Brain microvascular endothelial cell (primary cell): ENCODE data around the gene KRTAP10-12.

ENCODE experiments used
- DNase-seq: peaks from one replicate; pipeline ENCODE4 v3.0.0-alpha.2; 2020
- H3K27ac ChIP-seq: fragments of 250-450 bp; sonication (Bioruptor Pico); 2 replicates; pipeline ENCODE4 v1.5.1; 2020; ENCODE audit warnings: mild to moderate bottlenecking, moderate library complexity
- H3K27me3 ChIP-seq: fragments of 250-450 bp; sonication (Bioruptor Pico); replicated peaks from 2 replicates; pipeline ENCODE4 v1.5.1; 2020; ENCODE audit warnings: mild to moderate bottlenecking
- H3K36me3 ChIP-seq: fragments of 250-450 bp; sonication (Bioruptor Pico); replicated peaks from 2 replicates; pipeline ENCODE4 v1.5.1; 2020; ENCODE audit warnings: mild to moderate bottlenecking
- H3K4me3 ChIP-seq: 2 replicates; pipeline ENCODE4 v1.5.1; 2011; ENCODE audit warnings: low read depth, mild to moderate bottlenecking, control low read depth, low read length, moderate library complexity
- in situ Hi-C: cut with HindIII; loops from 2 replicates; pipeline ENCODE4 v1.10.0; 2017; ENCODE audit warnings: low sequenced_read_pairs, low pct_ligation_motif_present
- TF ChIP-seq, protein P1 (sequence below): IDR thresholded peaks from 2 replicates; pipeline ENCODE4 v1.5.1; 2011; ENCODE audit warnings: low read depth, mild to moderate bottlenecking, moderate library complexity, low read length, control low read depth, inconsistent platforms; ENCODE audit errors: missing control alignments

The KRTAP10-12 gene

DNA sequence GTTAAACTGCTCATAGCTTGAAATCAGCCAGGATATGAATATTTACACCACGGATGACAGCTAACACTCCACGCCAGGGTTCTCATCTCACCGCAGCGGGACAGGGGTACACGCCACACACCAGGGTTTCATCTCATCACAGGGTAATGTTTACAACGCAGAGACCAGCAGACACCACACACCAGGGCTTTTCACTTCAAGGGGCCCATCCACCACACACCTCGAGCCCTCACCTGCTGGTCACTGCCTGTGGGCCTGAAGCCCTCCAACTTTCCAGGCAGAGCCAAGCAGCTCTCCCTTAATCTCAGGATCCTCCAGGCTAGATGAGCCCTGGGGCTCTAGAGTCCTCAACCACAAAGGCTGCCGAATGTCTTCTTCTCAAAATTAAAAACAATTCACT lies 1.3 kb upstream of the KRTAP10-12 start:
- no peak for DNase-seq
- TF ChIP-seq, protein P1, sequence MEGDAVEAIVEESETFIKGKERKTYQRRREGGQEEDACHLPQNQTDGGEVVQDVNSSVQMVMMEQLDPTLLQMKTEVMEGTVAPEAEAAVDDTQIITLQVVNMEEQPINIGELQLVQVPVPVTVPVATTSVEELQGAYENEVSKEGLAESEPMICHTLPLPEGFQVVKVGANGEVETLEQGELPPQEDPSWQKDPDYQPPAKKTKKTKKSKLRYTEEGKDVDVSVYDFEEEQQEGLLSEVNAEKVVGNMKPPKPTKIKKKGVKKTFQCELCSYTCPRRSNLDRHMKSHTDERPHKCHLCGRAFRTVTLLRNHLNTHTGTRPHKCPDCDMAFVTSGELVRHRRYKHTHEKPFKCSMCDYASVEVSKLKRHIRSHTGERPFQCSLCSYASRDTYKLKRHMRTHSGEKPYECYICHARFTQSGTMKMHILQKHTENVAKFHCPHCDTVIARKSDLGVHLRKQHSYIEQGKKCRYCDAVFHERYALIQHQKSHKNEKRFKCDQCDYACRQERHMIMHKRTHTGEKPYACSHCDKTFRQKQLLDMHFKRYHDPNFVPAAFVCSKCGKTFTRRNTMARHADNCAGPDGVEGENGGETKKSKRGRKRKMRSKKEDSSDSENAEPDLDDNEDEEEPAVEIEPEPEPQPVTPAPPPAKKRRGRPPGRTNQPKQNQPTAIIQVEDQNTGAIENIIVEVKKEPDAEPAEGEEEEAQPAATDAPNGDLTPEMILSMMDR, result no peak
- in situ Hi-C loops, result no loop called here
- H3K36me3 ChIP-seq, result no peaks in the 10 kb centered on the region
- no peak overlapping the region for H3K27ac ChIP-seq
- no peak overlapping the region for H3K4me3 ChIP-seq
- H3K27me3 ChIP-seq, result peaks cover 35% of the 10 kb centered on the region

DNA sequence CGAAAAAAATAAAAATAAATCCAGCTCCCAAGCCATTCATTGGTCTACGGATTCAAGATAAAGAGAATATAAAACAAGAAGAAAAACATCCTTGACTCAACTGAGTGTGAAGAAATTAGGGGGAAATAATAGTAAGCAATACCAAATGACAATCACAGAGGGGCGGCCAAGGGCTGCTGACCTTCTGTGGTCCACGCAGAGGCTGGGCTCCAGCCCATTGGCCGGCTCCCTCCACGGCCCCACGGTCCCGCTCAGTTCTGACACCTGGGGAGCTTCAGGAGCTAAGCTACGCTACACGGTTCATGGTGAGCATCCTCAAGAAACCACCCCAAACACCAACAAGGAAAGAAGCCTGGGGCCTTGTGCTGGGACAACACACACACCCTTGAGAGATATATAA lies 400 bp upstream of the KRTAP10-12 start:
- DNase-seq, result no peak
- Histone ChIP-seq H3K36me3 (no peaks in the 10 kb centered on the region), H3K27me3 (peaks cover 42% of the 10 kb centered on the region), H3K4me3 (no peak overlapping the region), H3K27ac (no peak overlapping the region)
- TF ChIP-seq, protein P1, result no peak
- in situ Hi-C loops, result no loop called here

DNA sequence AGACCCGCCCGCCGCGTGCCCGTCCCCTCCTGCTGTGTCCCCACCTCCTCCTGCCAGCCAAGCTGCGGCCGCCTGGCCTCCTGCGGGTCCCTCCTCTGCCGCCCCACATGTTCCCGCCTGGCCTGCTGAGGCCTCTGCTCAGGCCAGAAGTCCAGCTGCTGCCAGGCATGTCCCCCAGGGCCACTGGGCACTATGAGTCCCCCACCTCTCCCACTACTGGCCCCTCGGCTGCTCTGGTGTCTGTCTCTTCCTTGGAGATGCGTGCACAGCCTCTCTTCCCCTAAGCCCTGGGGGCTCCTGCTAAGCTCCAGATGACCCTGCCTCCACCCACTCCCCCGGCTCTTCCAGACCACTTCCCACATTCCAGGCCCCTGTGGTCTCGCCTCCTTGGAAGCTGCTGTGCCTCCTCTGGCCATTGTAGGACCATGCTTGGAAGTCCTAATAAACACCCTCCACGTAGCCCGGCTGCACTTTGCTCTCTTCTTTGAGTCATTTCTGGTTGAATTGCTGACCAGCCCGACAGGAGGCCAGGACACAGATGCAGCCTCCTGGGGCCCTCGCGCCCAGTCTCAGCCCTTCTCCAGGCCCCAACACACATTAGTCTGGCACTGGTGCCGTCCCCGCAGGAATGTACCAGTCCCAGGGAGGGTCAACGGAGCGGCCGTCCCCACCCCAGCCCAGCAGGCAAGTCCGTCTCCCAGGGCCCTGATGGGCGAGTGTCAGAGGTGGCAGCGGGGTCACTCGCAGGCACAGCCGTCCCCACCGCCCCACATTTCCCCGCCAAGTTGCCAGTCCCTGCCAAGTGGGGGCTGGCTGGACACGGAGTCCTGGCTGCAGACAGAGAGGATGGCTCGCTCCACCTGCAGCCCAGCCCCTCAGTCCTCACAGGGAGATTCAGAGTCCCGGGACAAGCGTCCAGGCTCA lies 1.1 kb downstream of the KRTAP10-12 start:
- TF ChIP-seq, protein P1, result no peak
- in situ Hi-C loops, result no loop called here
- Histone ChIP-seq H3K27ac (no peak overlapping the region), H3K36me3 (no peaks in the 10 kb centered on the region), H3K27me3 (peaks cover 52% of the 10 kb centered on the region), H3K4me3 (no peak overlapping the region)
- DNase-seq, result no peak

DNA sequence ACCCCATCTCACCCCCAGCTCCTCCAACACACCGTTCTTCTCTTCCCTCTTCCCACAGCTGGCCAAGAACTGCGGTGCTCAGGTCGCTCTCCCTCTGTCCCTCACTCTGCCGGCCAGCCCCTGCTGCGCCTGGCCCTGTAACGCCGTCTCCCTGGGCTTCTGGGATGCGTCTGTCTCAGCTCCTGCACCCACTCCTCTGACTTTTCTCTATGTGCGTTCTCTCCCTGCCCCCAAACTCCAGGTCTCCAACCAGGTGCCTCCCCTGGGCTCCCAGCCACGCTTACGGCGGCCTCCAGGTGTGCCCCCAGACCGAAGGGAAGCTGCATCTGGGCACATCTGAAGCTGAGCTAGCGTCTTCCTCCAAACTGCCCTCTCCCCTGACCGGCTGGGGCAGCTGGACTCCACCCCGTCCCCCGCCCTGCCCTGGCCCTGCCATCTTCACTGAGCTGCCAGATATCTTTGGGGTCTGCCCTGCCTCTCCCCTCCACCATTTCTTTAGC lies 2.6 kb downstream of the KRTAP10-12 start:
- DNase-seq, result no peak
- in situ Hi-C loops, result no loop called here
- H3K27me3 ChIP-seq, result peaks cover 67% of the 10 kb centered on the region
- no peaks in the 10 kb centered on the region for H3K36me3 ChIP-seq
- no peak overlapping the region for H3K27ac ChIP-seq
- TF ChIP-seq, protein P1, result no peak
- H3K4me3 ChIP-seq, result no peak overlapping the region

DNA sequence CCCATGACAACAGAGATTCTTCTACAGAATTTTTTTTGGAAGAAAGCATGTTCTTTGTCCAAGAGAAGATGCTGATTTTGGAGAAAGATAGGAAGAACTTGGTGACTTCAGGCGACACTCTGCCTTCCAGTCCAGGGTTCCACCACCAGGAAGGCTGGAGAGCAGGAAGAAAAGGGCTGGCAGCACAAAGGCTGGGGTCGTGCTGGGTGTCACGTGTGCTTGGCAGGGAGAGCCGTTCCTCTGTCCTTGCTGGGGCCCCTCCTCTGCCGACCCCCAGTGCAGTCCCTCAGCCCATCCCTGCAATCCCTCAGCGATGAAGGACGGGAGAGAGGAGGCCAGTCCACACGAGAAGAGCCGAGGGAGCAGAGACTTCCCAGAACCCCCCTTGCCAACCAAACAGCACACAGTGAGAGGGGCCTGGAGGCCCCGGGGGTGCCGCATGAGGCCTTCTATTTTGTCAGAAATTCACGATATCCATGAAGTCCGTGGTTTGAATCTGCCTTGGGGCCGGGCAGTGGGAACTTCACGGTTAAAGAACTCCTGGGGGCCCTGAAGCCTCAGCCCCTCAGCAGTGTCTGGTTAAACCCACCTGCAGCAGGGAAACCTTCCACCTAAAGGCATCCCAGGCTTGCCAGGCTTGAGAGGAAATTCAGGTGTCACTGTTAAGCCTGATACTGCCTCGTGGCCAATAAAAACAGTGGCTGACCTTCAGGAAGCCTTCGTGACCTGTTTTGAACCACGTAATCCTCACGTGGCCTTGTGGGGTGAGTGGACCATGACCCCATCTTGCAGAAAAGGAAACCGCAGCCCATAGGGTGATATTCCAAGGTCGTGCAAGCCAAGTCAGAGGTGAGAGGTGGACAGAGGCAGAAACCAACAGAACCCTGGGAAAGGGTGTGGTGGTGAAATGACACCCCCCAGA lies 3.4 kb downstream of the KRTAP10-12 start:
- peaks cover 73% of the 10 kb centered on the region for H3K27me3 ChIP-seq
- TF ChIP-seq, protein P1, result no peak
- DNase-seq, result no peak

More for the DNA sequence above, 3.4 kb downstream of the KRTAP10-12 start:
- H3K27ac ChIP-seq, result no peak overlapping the region
- no peak overlapping the region for H3K4me3 ChIP-seq
- in situ Hi-C loops, result no loop called here
- no peaks in the 10 kb centered on the region for H3K36me3 ChIP-seq
